Measurements from ENCODE around the gene ITGA3. TPM values are rescaled to one million over a fixed set of nuclear protein-coding genes. Genes with fewer than 3 reads are reported as not detected.
A peak's percentile ranks its signal among the peaks of the same experiment; 100 is the strongest.

Gene ITGA3
- total RNA-seq, 2 experiments from 2014 or later: 5.8 to 7.9 TPM

GRCh38 chr17:50114401-50114800 is 58.5 kb downstream of the ITGA3 start:
- H3K36me3 Mint-ChIP-seq (ENCODE audit: low read depth): no peaks in the 10 kb centered on the region
- H3K9me3 Mint-ChIP-seq: no peaks in the 10 kb centered on the region
- H3K4me3 Mint-ChIP-seq: no peak overlapping the region
- no peak overlapping the region for H3K27ac Mint-ChIP-seq
- CTCF ChIA-PET: interaction anchor here (0.9 to 2.7 kb wide), 6 partner anchors 12 to 158 kb away, joined by 3 to 8 read pairs (median 4); no protein-coding TSS in a partner anchor
- POLR2A ChIA-PET: no interaction called here
- DNase-seq: no peak
- H3K27me3 Mint-ChIP-seq: peaks cover 38% of the 10 kb centered on the region
- H3K4me1 Mint-ChIP-seq: peaks cover 7% of the 10 kb centered on the region

DNA sequence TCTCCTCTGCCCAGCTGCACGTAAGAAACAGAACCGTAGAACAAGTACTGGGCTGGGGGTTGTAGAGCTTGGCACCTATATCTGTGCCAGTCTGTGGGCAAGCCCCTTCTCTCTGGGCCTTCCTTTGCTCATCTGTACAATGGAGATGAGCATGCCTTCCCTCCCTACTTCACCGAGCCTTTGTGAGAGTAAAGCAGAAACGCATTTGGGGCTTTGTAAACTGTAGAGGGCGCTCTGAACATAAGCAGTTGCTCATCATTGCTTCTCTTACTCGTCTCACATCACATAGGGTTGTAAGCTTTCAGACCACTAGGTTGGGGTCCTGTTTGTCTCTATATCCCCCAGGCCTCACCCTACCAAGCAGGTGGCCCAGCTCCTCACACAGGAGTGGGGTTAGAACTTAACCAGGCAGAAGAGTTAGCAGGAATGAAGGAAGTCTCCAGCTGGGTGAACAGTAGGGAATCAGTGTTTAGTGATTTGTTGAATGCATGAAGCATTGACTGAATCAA is 59.0 kb downstream of the ITGA3 start:
- Mint-ChIP-seq H3K4me1 (peaks cover 7% of the 10 kb centered on the region), H3K27me3 (peaks cover 43% of the 10 kb centered on the region)
- POLR2A ChIA-PET: no interaction called here

DNA sequence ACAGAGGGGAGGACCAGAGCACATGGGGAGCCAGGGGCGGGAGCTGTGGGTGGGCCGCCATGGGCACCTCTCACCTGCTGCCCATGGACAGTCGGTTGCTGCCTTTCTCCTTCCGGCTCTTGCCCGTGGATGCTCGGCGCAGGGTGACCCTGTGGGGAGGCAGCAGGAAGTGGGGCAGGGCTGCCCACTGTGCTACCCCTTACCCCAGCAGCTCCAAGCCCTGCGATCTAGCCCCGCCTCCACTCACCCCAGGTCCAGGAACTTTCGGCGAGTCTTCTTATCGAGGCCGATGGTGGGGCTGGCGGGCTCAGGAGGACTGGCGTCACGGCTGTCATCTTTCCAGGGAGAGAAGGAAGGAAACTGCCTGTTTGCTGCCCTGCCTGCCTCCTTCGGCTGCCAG is 59.8 kb downstream of the ITGA3 start:
- Mint-ChIP-seq H3K36me3 (ENCODE audit: low read depth) (no peaks in the 10 kb centered on the region), H3K9me3 (no peaks in the 10 kb centered on the region), H3K4me3 (no peak overlapping the region), H3K27me3 (peaks cover 51% of the 10 kb centered on the region), H3K4me1 (peaks cover 7% of the 10 kb centered on the region), H3K27ac (no peak overlapping the region)
- POLR2A ChIA-PET: no interaction called here
- DNase-seq: no peak
- CTCF ChIA-PET: interaction anchor here (0.6 to 2.7 kb wide), 8 partner anchors 11 to 284 kb away, joined by 3 to 8 read pairs (median 4); no protein-coding TSS in a partner anchor

More for the DNA sequence above, 59.0 kb downstream of the ITGA3 start:
- peak; percentile 60 for DNase-seq
- no peaks in the 10 kb centered on the region for H3K36me3 Mint-ChIP-seq (ENCODE audit: low read depth)
- CTCF ChIA-PET: interaction anchor here (0.8 to 2.7 kb wide), 8 partner anchors 12 to 158 kb away, joined by 3 to 8 read pairs (median 4); no protein-coding TSS in a partner anchor
- no peak overlapping the region for H3K4me3 Mint-ChIP-seq
- H3K9me3 Mint-ChIP-seq: no peaks in the 10 kb centered on the region
- H3K27ac Mint-ChIP-seq: no peak overlapping the region

GRCh38 chr17:50117202-50118051 is 61.5 kb downstream of the ITGA3 start:
- peak; percentile 60 for DNase-seq
- Mint-ChIP-seq H3K4me3 (no peak overlapping the region), H3K27me3 (peaks cover 56% of the 10 kb centered on the region), H3K36me3 (ENCODE audit: low read depth) (no peaks in the 10 kb centered on the region), H3K27ac (no peak overlapping the region), H3K9me3 (no peaks in the 10 kb centered on the region), H3K4me1 (peaks cover 7% of the 10 kb centered on the region)
- ChIA-PET POLR2A (interaction anchor here (0.6 kb wide), 1 partner anchor 52 kb away, joined by 3 read pairs; no protein-coding TSS in a partner anchor), CTCF (interaction anchor here (0.6 to 3.9 kb wide), 23 partner anchors 8 to 244 kb away, joined by 3 to 17 read pairs (median 3); partner anchors contain the start of gene SAMD14)

- DNase-seq: no peak
- H3K27me3 Mint-ChIP-seq: peaks cover 59% of the 10 kb centered on the region
- no peak overlapping the region for H3K4me3 Mint-ChIP-seq
- no peak overlapping the region for H3K27ac Mint-ChIP-seq
- CTCF ChIA-PET: interaction anchor here (0.8 to 3.9 kb wide), 12 partner anchors 9 to 180 kb away, joined by 3 to 17 read pairs (median 4); partner anchors contain the start of gene SAMD14
- no peaks in the 10 kb centered on the region for H3K36me3 Mint-ChIP-seq (ENCODE audit: low read depth)
- POLR2A ChIA-PET: no interaction called here
- H3K9me3 Mint-ChIP-seq: no peaks in the 10 kb centered on the region
- peaks cover 7% of the 10 kb centered on the region for H3K4me1 Mint-ChIP-seq
Observed at GRCh38 chr17:50118076-50118827, 62.3 kb downstream of the ITGA3 start.

DNA sequence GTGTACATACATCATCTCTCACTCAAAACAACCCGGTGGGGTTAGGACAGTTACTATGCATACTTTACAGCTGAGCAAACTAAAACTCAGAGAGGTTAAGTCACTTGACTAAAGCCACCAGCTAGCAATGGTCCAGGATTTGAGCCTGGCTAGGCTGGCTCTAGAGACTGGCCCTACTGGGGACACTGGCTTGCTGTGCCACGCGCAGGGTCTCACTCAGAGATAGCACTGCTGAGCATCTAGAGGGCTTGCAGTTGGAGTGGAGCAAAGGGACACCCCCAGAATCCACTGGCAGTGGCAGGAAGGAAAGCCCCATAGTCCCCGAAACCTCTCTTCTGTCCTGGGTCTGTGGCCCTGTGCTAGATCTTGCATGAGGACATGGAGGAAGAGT is 62.9 kb downstream of the ITGA3 start:
- POLR2A ChIA-PET: no interaction called here

GRCh38 chr17:50120475-50121253 is 64.8 kb downstream of the ITGA3 start:
- H3K4me3 Mint-ChIP-seq: no peak overlapping the region
- CTCF ChIA-PET: interaction anchor here (0.5 to 2.9 kb wide), 4 partner anchors 19 to 177 kb away, joined by 3 to 9 read pairs (median 4); no protein-coding TSS in a partner anchor

More for the DNA sequence above, 62.9 kb downstream of the ITGA3 start:
- Mint-ChIP-seq H3K27me3 (peaks cover 59% of the 10 kb centered on the region), H3K9me3 (no peaks in the 10 kb centered on the region), H3K4me1 (peaks cover 7% of the 10 kb centered on the region), H3K36me3 (ENCODE audit: low read depth) (no peaks in the 10 kb centered on the region), H3K4me3 (no peak overlapping the region), H3K27ac (no peak overlapping the region)
- no peak for DNase-seq
- CTCF ChIA-PET: interaction anchor here (0.6 to 3.9 kb wide), 6 partner anchors 9 to 171 kb away, joined by 3 to 17 read pairs (median 7); partner anchors contain the start of gene SAMD14

GRCh38 chr17:50122945-50123344 is 67.0 kb downstream of the ITGA3 start:
- Mint-ChIP-seq H3K27ac (no peak overlapping the region), H3K36me3 (ENCODE audit: low read depth) (no peaks in the 10 kb centered on the region), H3K9me3 (no peaks in the 10 kb centered on the region), H3K4me1 (peaks cover 5% of the 10 kb centered on the region), H3K27me3 (peaks cover 49% of the 10 kb centered on the region), H3K4me3 (no peak overlapping the region)
- no peak for DNase-seq
- CTCF ChIA-PET: interaction anchor here (0.6 to 2.4 kb wide), 8 partner anchors 10 to 1002 kb away, joined by 3 to 7 read pairs (median 3); no protein-coding TSS in a partner anchor
- POLR2A ChIA-PET: no interaction called here

More at GRCh38 chr17:50120475-50121253, 64.8 kb downstream of the ITGA3 start:
- H3K36me3 Mint-ChIP-seq (ENCODE audit: low read depth): no peaks in the 10 kb centered on the region
- H3K9me3 Mint-ChIP-seq: no peaks in the 10 kb centered on the region
- POLR2A ChIA-PET: no interaction called here
- no peak for DNase-seq
- peaks cover 57% of the 10 kb centered on the region for H3K27me3 Mint-ChIP-seq
- peaks cover 7% of the 10 kb centered on the region for H3K4me1 Mint-ChIP-seq
- H3K27ac Mint-ChIP-seq: no peak overlapping the region

DNA sequence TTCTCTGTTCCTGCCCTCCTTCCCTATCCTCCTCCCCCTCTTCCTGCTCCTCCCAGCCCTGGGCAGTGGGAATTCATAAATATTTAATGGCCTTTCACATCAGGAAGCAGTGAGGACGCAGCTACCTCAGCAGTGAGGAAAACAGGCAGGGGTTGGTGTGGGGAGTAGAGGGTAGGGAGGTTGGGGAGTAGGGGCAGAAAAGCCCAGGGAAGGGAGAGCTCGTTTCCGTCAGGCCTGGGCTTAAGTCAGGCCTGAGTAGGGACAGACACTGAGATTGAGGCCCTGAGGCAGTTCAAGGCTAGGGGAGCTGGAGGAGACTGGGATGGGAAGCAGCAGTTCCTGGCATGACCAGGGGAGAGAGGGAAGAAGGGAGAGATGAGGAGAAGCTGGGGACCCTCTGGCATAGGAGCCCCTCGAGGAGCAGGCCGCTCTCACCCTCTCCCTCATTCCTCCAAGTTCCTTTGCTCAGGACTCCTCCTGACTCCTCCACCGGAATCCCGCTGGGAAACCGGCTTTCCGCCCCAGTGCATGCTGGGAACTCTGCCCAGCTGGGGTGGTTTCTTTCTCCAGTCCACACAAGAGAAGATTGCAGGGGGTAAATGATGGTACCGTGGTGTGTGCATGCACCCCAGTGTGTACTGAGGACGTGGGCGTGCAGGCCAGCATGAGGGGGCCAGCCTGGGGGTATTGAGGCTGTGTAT is 67.9 kb downstream of the ITGA3 start:
- H3K9me3 Mint-ChIP-seq: no peaks in the 10 kb centered on the region
- POLR2A ChIA-PET: no interaction called here
- no peak for DNase-seq
- no peak overlapping the region for H3K4me3 Mint-ChIP-seq
- H3K27ac Mint-ChIP-seq: no peak overlapping the region
- H3K27me3 Mint-ChIP-seq: peaks cover 49% of the 10 kb centered on the region
- peaks cover 3% of the 10 kb centered on the region for H3K36me3 Mint-ChIP-seq (ENCODE audit: low read depth)
- H3K4me1 Mint-ChIP-seq: peaks cover 12% of the 10 kb centered on the region
- CTCF ChIA-PET: interaction anchor here (0.8 to 2.4 kb wide), 6 partner anchors 9 to 129 kb away, joined by 3 to 7 read pairs (median 3); no protein-coding TSS in a partner anchor

- Mint-ChIP-seq H3K4me1 (peaks cover 15% of the 10 kb centered on the region), H3K27me3 (peaks cover 38% of the 10 kb centered on the region), H3K9me3 (no peaks in the 10 kb centered on the region), H3K36me3 (ENCODE audit: low read depth) (peaks cover 5% of the 10 kb centered on the region), H3K4me3 (no peak overlapping the region), H3K27ac (no peak overlapping the region)
- DNase-seq: no peak
- CTCF ChIA-PET: interaction anchor here (0.6 to 1.3 kb wide), 4 partner anchors 8 to 270 kb away, joined by 3 read pairs; no protein-coding TSS in a partner anchor
- POLR2A ChIA-PET: no interaction called here
Observed at GRCh38 chr17:50125420-50125997, 69.6 kb downstream of the ITGA3 start.

DNA sequence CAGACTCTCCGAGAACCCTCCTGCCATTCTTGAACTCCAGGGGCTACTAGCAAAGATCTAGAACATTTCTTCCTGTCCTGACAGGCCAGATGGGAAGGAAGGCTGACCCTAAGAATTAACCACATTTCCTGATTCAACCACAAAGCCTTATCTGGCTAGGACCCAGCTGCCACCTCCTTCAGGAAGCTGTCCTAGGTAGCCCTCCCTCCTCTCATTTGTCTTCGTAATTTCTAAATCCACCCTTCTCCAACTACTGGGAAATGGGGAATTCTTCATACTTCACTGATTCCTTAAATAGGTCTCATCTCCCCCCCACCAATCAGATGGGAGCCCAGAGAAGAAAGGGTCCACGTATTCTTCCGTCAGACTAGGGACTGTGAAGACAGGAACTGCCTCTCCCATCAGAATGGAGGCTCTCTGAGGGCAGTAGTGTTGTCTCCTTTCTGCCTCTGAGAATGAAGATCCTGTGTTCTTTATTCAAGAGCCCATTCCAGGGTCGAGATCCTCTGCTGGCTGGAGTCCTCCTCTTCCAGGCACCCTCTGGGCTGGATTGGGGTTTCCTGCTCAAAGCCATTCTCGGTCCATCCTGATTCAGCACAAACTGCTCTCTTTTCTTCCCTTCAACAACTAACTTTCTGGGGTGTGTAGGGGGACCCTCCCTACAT is 71.9 kb downstream of the ITGA3 start:
- Mint-ChIP-seq H3K4me3 (no peak overlapping the region), H3K9me3 (no peaks in the 10 kb centered on the region), H3K36me3 (ENCODE audit: low read depth) (peaks cover 13% of the 10 kb centered on the region), H3K27ac (no peak overlapping the region), H3K27me3 (peaks cover 37% of the 10 kb centered on the region), H3K4me1 (peaks cover 23% of the 10 kb centered on the region)
- DNase-seq: no peak
- CTCF ChIA-PET: interaction anchor here (2.1 kb wide), 1 partner anchor 13 kb away, joined by 6 read pairs; no protein-coding TSS in a partner anchor
- POLR2A ChIA-PET: no interaction called here

All from activated CD4-positive, alpha-beta T cell treated with anti-CD3 and anti-CD28 coated beads, Interleukin-2, amount 10 ng/mL, durations not matched to agents 7 days and 5 days (primary cell).